IPS-18a (cell line): ENCODE results near the gene GTF2H1.
"Not testable (repeated sequence)": the region's sequence is repeated elsewhere in the genome, so short reads cannot be mapped to it uniquely, and the experiment has no call there.

Experiments
- H3K27ac ChIP-seq: one replicate; pipeline ENCODE4 v1.5.1; 2013; ENCODE audit warnings: low read length
- H3K27me3 ChIP-seq: one replicate; pipeline ENCODE4 v1.6.1; 2013; ENCODE audit warnings: mild to moderate bottlenecking, low read length; ENCODE audit not compliant: control insufficient read depth, insufficient read depth
- H3K36me3 ChIP-seq: one replicate; pipeline ENCODE4 v1.6.1; 2013; ENCODE audit warnings: low read depth, low read length; ENCODE audit not compliant: control insufficient read depth
- H3K4me1 ChIP-seq: one replicate; pipeline ENCODE4 v1.6.1; 2013; ENCODE audit warnings: low read depth, low read length; ENCODE audit not compliant: control insufficient read depth
- H3K4me3 ChIP-seq: one replicate; pipeline ENCODE4 v1.5.1; 2013; ENCODE audit warnings: low read length
- H3K9ac ChIP-seq: one replicate; pipeline ENCODE4 v1.6.1; 2013; ENCODE audit warnings: mild to moderate bottlenecking, low read length, moderate library complexity
- H3K9me3 ChIP-seq: one replicate; pipeline ENCODE4 v1.6.1; 2013; ENCODE audit warnings: low read depth, low read length; ENCODE audit not compliant: control insufficient read depth

Gene GTF2H1

DNA sequence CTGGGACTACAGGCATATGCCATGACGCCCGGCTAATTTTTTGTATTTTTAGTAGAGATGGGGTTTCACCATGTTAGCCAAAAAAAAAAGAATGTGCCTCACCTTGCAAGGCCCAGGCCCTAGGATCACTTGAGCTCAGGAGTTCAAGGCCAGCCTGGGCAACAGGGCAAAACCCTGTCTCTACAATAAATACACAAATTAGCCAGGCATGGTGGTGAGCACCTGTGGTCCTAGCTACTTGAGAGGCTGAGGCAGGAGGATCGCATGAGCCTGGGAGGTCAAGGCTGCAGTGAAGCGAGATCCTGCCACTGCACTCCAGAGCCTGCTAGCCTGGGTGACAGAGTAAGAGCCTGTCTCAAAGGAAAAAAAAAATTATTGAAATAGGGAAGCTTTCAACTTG, 81.7 kb downstream of the GTF2H1 start:
- no peak overlapping the region for H3K4me3 ChIP-seq
- H3K27ac ChIP-seq, result no peak overlapping the region
- H3K36me3 ChIP-seq, result peaks cover 68% of the 10 kb centered on the region
- no peak overlapping the region for H3K9ac ChIP-seq
- H3K27me3 ChIP-seq, result no peaks in the 10 kb centered on the region
- no peaks in the 10 kb centered on the region for H3K4me1 ChIP-seq
- H3K9me3 ChIP-seq, result no peaks in the 10 kb centered on the region

DNA sequence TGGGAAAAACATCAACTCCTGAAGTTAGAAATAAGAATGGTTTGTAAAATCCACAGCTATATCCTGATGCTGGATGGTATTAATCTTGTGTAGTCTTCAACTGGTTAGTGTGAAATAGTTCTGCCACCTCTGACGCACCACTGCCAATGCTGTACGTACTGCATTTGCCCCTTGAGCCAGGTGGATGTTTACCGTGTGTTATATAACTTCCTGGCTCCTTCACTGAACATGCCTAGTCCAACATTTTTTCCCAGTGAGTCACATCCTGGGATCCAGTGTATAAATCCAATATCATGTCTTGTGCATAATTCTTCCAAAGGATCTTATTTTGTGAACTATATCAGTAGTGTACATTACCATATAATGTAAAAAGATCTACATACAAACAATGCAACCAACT, 85.0 kb downstream of the GTF2H1 start:
- not testable (repeated sequence) for H3K4me1 ChIP-seq, H3K9me3 ChIP-seq, H3K9ac ChIP-seq, H3K27ac ChIP-seq, H3K4me3 ChIP-seq, H3K27me3 ChIP-seq
- H3K36me3 ChIP-seq, result peaks cover 43% of the 10 kb centered on the region

DNA sequence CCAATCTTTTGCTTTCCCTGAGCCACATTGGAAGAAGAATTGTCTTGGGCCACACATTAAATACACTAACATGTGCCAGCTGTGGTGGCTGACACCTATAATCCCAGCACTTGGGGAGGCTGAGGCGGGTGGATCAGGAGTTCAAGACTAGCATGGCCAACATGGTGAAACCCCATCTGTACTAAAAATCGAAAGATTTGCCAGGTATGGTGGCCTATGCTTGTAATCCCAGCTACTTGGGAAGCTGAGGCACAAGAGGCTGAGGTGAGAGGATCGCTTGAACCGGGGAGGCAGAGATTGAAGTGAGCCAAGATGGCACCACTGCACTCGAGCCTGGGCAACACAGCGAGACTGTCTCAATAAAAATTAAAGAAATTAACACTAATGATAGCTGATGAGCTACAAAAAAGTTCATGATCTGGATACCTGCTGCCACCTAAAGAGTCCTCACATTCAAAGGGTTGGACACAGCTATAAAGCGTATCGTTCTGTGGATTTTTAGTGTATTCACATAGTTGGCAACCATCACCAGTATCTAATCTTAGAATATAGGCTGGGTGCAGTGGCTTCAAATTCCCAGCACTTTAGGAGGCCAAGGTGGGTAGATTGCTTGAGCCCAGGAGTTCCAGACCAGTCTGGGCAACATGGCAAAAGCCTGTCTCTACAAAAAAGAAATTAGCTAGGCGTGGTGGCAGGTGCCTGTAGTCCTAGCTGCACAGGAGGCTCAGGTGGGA, 86.4 kb downstream of the GTF2H1 start:
- no peak overlapping the region for H3K27ac ChIP-seq
- no peaks in the 10 kb centered on the region for H3K9me3 ChIP-seq
- no peak overlapping the region for H3K4me3 ChIP-seq
- no peak overlapping the region for H3K9ac ChIP-seq
- H3K27me3 ChIP-seq, result peaks cover 9% of the 10 kb centered on the region
- no peaks in the 10 kb centered on the region for H3K4me1 ChIP-seq
- peaks cover 30% of the 10 kb centered on the region for H3K36me3 ChIP-seq

DNA sequence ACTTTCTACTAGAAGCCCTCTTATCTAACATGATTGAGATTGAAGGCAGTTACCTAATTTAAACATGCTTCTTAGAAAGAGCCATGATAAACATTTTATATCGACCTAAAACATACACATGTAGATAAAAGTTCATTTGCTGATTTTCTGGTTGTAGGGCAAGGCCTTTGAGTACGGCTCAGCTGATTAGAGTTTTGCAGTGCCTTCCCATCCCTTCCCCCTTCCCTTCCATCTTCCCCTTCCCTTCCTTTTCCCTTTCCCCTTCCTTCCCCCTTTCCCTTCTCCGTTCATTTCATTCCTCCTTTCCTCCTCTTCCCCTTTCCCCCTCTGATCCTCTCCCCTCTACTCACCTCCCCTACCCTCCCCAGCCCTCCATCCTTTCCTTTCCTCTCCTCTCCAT, 94.1 kb downstream of the GTF2H1 start:
- no peaks in the 10 kb centered on the region for H3K4me1 ChIP-seq
- no peaks in the 10 kb centered on the region for H3K36me3 ChIP-seq
- no peaks in the 10 kb centered on the region for H3K9me3 ChIP-seq
- H3K4me3 ChIP-seq, result no peak overlapping the region
- H3K27ac ChIP-seq, result no peak overlapping the region
- H3K9ac ChIP-seq, result no peak overlapping the region
- peaks cover 9% of the 10 kb centered on the region for H3K27me3 ChIP-seq
